Kidney (tissue), 14 donors: ENCODE data around the gene PEPD. TPM values are rescaled to one million over a fixed set of nuclear protein-coding genes. Genes with fewer than 3 reads are reported as not detected.

ENCODE experiments used
- DNase-seq, 5 donors: peaks; one replicate each; pipeline ENCODE4 v3.0.0-alpha.2; 2013 to 2020
- FAIRE-seq: peaks from 2 replicates; lab custom pipeline; 2012; peaks lifted over from hg19 to GRCh38; lab: Jason Lieb, UNC
- H3K27ac ChIP-seq, 2 donors: one replicate each; pipeline ENCODE4 v1.7.0; 2013; ENCODE audit warnings: low read depth in 2 of 2, low read length in 2 of 2, inconsistent platforms in 1 of 2
- H3K27me3 ChIP-seq: one replicate; pipeline ENCODE4 v1.7.1; 2013; ENCODE audit warnings: low read length, inconsistent platforms; ENCODE audit not compliant: control insufficient read depth, insufficient read depth
- H3K36me3 ChIP-seq, 3 donors: one replicate each; pipeline versions ENCODE4 v1.7.0 to v1.7.1; 2013; ENCODE audit warnings: low read length in 3 of 3, control low read depth in 1 of 3, inconsistent platforms in 1 of 3; ENCODE audit not compliant: insufficient read depth in 3 of 3, control insufficient read depth in 2 of 3
- H3K4me1 ChIP-seq, 3 donors: one replicate each; pipeline versions ENCODE4 v1.7.0 to v1.7.1; 2013; ENCODE audit warnings: low read length in 3 of 3, inconsistent platforms in 1 of 3, low read depth in 1 of 3; ENCODE audit not compliant: control insufficient read depth in 2 of 3, insufficient read depth in 2 of 3
- H3K4me3 ChIP-seq, 3 donors: one replicate each; pipeline versions ENCODE4 v1.7.0 to v1.8.1; 2013; ENCODE audit warnings: low read length in 3 of 3, control low read depth in 1 of 3, inconsistent platforms in 1 of 3
- H3K9ac ChIP-seq, 3 donors: one replicate each; pipeline versions ENCODE4 v1.7.0 to v1.7.1; 2013; ENCODE audit warnings: low read length in 3 of 3, control low read depth in 1 of 3, inconsistent platforms in 1 of 3
- H3K9me3 ChIP-seq, 3 donors: one replicate each; pipeline versions ENCODE4 v1.7.0 to v1.7.1; 2013; ENCODE audit warnings: low read length in 3 of 3, control low read depth in 1 of 3, inconsistent platforms in 1 of 3; ENCODE audit not compliant: control insufficient read depth in 2 of 3, insufficient read depth in 1 of 3
- intact Hi-C: fragments of 100-400 bp; cut with DNase I; formaldehyde crosslinking; loops from one replicate; pipeline ENCODE4 v1.11.1; 2022
- polyA plus RNA-seq: library from polyadenylated mRNA; stranded (reverse); fragments of 350-450 nt; fragmentation: Illumina TruSeq; extraction: RNeasy Lipid Tissue Mini Kit (QIAGEN cat#74804); gene quantifications from one replicate; pipeline ENCODE4 v1.2.3, GENCODE V29; 2014; ENCODE audit warnings: low read depth, low replicate concordance; ENCODE audit not compliant: insufficient read depth
- total RNA-seq: library from RNA; stranded (reverse); fragmentation: NEBNext Ultra II Directional; extraction: Animal tissue kit (Norgen Biotek cat#: 25700); gene quantifications from one replicate; pipeline ENCODE4 v1.2.1, GENCODE V29; 2021
- TF ChIP-seq, protein P1 (sequence below): IDR thresholded peaks from 3 replicates; pipeline ENCODE4 v1.5.1; 2012; ENCODE audit warnings: mild to moderate bottlenecking, moderate library complexity, borderline replicate concordance; ENCODE audit not compliant: insufficient read depth; ENCODE audit errors: extremely low read depth
- donor health status: control.
- donor health status: control.
- donor health status: control.
- donor health status: control.
- donor health status: control.
- donor health status: DM: yes; HTN: yes; CAD: no.
- donor health status: Normal renal cell carcinoma (clear cell type).

Gene PEPD
- total and polyA plus RNA-seq, 2 donors from 2014 or later, result 71.4 to 402 TPM

DNA sequence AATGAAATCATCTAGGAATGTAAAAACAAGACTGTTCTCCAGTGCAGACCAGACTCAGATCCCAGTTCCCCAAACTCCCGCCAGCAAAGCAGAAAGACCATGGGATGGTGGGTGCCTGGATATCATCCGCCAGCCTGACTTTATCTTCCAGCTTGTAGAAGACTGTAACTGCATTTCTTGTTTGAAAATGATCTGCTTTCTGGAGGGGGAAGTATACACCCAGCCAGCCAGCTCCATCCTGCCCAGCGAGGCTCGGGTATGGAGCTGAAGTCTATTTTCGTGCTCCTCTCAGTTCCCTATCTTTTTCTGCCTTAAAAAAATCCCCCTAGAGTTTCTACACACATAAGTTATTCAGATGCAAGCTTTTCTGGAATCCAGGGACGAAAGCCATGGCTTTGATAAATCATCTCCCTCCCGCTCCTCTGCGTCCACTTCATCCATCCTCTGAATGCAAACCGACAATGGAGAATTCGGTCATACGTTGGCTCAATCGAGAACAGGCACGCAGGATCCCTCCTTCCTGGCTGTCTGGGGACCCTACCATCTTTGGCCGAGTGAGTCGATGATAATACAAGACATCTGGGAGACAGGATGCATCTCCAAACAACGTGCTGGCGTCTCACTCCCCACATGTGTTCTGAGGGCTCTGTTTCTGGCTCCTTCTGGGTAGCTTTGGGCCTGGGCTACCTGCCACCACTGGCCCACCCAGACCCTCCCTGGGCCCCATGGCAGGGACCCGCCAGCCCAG is 116.9 kb downstream of the PEPD start:
- H3K36me3 ChIP-seq, result peaks cover 0 to 2% (median 0%) of the 10 kb centered on the region in 3 donors
- TF ChIP-seq, protein P1, sequence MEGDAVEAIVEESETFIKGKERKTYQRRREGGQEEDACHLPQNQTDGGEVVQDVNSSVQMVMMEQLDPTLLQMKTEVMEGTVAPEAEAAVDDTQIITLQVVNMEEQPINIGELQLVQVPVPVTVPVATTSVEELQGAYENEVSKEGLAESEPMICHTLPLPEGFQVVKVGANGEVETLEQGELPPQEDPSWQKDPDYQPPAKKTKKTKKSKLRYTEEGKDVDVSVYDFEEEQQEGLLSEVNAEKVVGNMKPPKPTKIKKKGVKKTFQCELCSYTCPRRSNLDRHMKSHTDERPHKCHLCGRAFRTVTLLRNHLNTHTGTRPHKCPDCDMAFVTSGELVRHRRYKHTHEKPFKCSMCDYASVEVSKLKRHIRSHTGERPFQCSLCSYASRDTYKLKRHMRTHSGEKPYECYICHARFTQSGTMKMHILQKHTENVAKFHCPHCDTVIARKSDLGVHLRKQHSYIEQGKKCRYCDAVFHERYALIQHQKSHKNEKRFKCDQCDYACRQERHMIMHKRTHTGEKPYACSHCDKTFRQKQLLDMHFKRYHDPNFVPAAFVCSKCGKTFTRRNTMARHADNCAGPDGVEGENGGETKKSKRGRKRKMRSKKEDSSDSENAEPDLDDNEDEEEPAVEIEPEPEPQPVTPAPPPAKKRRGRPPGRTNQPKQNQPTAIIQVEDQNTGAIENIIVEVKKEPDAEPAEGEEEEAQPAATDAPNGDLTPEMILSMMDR, result no peak
- H3K9me3 ChIP-seq, result no peaks in the 10 kb centered on the region
- H3K4me3 ChIP-seq, result no peak overlapping the region
- H3K27me3 ChIP-seq, result no peaks in the 10 kb centered on the region
- H3K4me1 ChIP-seq, result peaks cover 0 to 14% (median 3%) of the 10 kb centered on the region in 3 donors
- no peak overlapping the region for H3K27ac ChIP-seq
- FAIRE-seq (no peak), DNase-seq (peak in 2 of 5 donors; percentile 18 to 37)
- intact Hi-C loops, result loop anchor here (5.0 kb wide), 1 partner anchor 167 kb away; no protein-coding TSS in a partner anchor
- no peak overlapping the region for H3K9ac ChIP-seq

DNA sequence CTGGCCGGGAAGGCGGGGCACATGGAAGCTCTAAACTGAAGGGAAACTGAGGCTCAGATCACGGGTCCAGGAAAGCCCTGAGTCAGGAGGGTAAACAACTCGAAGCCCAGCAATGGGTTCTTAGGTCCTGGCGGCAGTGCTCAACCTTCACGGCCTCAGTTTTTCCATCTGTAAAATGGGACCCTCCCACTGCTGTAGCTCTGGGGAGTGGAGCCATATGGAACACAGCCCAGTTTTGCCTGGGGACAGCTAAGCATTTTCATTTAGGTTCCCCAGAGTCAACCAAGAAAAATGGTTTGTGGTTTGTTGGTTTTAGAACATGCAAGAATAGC is 117.7 kb downstream of the PEPD start:
- FAIRE-seq, result no peak
- TF ChIP-seq, protein P1, result no peak
- DNase-seq, result no peak
- intact Hi-C loops, result no loop called here
- Histone ChIP-seq H3K4me3 (no peak overlapping the region), H3K27me3 (no peaks in the 10 kb centered on the region), H3K27ac (no peak overlapping the region), H3K9me3 (no peaks in the 10 kb centered on the region), H3K36me3 (peaks cover 0 to 2% (median 0%) of the 10 kb centered on the region in 3 donors), H3K9ac (no peak overlapping the region), H3K4me1 (peaks cover 0 to 17% (median 3%) of the 10 kb centered on the region in 3 donors)

DNA sequence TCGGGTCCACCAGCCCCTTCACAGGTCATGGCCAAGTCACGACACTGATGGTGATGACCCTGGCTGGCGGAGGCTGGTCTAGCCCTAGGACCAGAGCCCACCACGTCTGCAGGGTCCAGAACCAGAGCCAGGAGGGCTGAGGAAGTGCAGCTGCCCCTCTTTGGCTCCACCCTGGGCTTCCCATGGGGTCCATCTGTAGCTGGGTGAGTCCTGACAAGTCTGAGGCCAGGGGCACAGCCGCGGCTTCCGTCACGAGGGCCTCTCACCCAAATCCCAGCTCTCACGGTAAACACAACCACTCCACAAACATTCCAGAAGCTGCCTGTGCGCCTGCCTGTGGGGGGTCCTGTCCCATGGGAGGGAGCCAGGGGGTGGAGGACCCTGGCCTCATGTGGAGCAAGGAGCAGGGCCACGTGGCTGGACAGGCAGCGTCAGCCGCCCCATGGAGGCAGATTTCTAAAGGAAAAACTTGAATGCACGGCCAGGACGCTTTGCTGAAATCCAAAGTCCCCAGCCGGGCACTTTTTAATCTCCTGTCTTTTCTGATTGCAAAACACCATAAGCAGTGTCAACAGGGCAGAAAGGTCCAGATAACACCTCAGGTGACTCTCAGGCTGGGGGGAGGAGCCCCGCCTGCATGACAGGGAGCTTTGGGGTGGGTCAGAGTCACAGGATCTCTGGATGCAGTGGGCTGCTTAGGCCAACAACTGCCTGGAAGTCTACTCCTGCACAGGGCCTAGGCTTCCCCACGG is 118.2 kb downstream of the PEPD start:
- intact Hi-C loops, result no loop called here
- FAIRE-seq (no peak), DNase-seq (peak in 2 of 5 donors; percentile 39 to 48)
- peaks cover 0 to 17% (median 3%) of the 10 kb centered on the region in 3 donors for H3K4me1 ChIP-seq
- H3K9me3 ChIP-seq, result no peaks in the 10 kb centered on the region
- no peaks in the 10 kb centered on the region for H3K27me3 ChIP-seq
- H3K36me3 ChIP-seq, result peaks cover 0 to 2% (median 0%) of the 10 kb centered on the region in 3 donors
- H3K9ac ChIP-seq, result no peak overlapping the region
- no peak overlapping the region for H3K27ac ChIP-seq
- H3K4me3 ChIP-seq, result no peak overlapping the region
- TF ChIP-seq, protein P1, result no peak
